Measurements from ENCODE around the gene CCDC146. TPM values are rescaled to one million over a fixed set of nuclear protein-coding genes. Genes with fewer than 3 reads are reported as not detected.
"Not testable (repeated sequence)": the region's sequence is repeated elsewhere in the genome, so short reads cannot be mapped to it uniquely, and the experiment has no call there.

CCDC146 gene
- total and polyA plus RNA-seq, 8 donors = 2.5 to 7.9 (median 3.3) TPM

DNA sequence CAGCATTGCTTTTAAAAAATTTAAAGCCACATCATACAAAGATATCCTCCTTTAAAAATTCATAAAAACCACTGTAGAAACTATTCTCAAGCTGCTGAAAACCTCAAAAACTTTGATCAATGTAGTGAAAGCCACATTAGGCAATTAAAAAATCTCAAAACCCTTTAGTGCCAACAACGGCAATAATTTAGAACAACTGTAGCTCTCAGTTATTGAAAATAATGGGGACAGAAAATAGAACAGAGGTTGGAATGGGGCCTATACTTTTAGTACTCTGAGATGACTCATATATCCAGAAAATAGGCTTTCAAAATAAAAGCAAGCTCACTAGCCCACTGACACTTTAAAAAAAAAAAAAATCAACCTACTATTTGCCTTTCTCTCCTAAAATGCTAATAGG lies 206.3 kb downstream of the CCDC146 start:
- Histone ChIP-seq H3K9me3 (no peaks in the 10 kb centered on the region), H3K4me1 (no peaks in the 10 kb centered on the region), H3K27ac (no peak overlapping the region), H3K27me3 (no peaks in the 10 kb centered on the region), H3K4me3 (no peak overlapping the region), H3K36me3 (no peaks in the 10 kb centered on the region)
- WGBS, 2 donors = 83 to 84% methylated on average over 1 of the region's 1 CpG
- ATAC-seq = no peak
- TF ChIP-seq, protein P1, sequence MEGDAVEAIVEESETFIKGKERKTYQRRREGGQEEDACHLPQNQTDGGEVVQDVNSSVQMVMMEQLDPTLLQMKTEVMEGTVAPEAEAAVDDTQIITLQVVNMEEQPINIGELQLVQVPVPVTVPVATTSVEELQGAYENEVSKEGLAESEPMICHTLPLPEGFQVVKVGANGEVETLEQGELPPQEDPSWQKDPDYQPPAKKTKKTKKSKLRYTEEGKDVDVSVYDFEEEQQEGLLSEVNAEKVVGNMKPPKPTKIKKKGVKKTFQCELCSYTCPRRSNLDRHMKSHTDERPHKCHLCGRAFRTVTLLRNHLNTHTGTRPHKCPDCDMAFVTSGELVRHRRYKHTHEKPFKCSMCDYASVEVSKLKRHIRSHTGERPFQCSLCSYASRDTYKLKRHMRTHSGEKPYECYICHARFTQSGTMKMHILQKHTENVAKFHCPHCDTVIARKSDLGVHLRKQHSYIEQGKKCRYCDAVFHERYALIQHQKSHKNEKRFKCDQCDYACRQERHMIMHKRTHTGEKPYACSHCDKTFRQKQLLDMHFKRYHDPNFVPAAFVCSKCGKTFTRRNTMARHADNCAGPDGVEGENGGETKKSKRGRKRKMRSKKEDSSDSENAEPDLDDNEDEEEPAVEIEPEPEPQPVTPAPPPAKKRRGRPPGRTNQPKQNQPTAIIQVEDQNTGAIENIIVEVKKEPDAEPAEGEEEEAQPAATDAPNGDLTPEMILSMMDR (IDR thresholded peaks at IDR 0.05) = no peak
- intact Hi-C loops (cut with DNase I) = no loop called here
- no peak for FAIRE-seq
- no peak for DNase-seq

- Histone ChIP-seq H3K27ac (no peak overlapping the region), H3K36me3 (no peaks in the 10 kb centered on the region), H3K4me1 (no peaks in the 10 kb centered on the region), H3K27me3 (no peaks in the 10 kb centered on the region), H3K9me3 (no peaks in the 10 kb centered on the region), H3K4me3 (no peak overlapping the region)
- TF ChIP-seq, protein P1 (IDR thresholded peaks at IDR 0.05) = no peak
- ATAC-seq = no peak
- intact Hi-C loops (cut with DNase I) = no loop called here
- DNase-seq = no peak
- FAIRE-seq = no peak
- 85 to 92% methylated on average over 4 of the region's 4 CpGs for WGBS, 2 donors
Measured at GRCh38 chr7:77329466-77330168, 207.2 kb downstream of the CCDC146 start.

- WGBS, 2 donors = 79 to 83% methylated on average over 6 of the region's 6 CpGs
- DNase-seq (no peak), ATAC-seq (peak in 1 of 4 donors; percentile 12), FAIRE-seq (no peak)
- intact Hi-C loops (cut with DNase I) = no loop called here
- Histone ChIP-seq H3K27me3 (no peaks in the 10 kb centered on the region), H3K27ac (no peak overlapping the region), H3K36me3 (no peaks in the 10 kb centered on the region), H3K4me1 (no peaks in the 10 kb centered on the region), H3K9me3 (no peaks in the 10 kb centered on the region), H3K4me3 (no peak overlapping the region)
- TF ChIP-seq, protein P1 (IDR thresholded peaks at IDR 0.05) = no peak
Measured at GRCh38 chr7:77330169-77330882, 207.9 kb downstream of the CCDC146 start.

GRCh38 chr7:77331938-77332695 lies 209.7 kb downstream of the CCDC146 start:
- no peak overlapping the region for H3K27ac ChIP-seq
- no peaks in the 10 kb centered on the region for H3K4me1 ChIP-seq
- TF ChIP-seq, protein P1 (IDR thresholded peaks at IDR 0.05) = peak; percentile 18 to 51 (median 43)
- ATAC-seq = peak; percentile 87 to 97 (median 94)
- no peak for FAIRE-seq
- intact Hi-C loops (cut with DNase I) = no loop called here
- H3K36me3 ChIP-seq = no peaks in the 10 kb centered on the region
- no peak overlapping the region for H3K4me3 ChIP-seq
- H3K9me3 ChIP-seq = no peaks in the 10 kb centered on the region
- 53 to 57% methylated on average over 3 of the region's 3 CpGs for WGBS, 2 donors
- H3K27me3 ChIP-seq = no peaks in the 10 kb centered on the region
- peak in 5 of 6 donors; percentile 23 to 55 (median 34) for DNase-seq

GRCh38 chr7:77334039-77334438 lies 211.6 kb downstream of the CCDC146 start:
- ATAC-seq; intact Hi-C loops (cut with DNase I); H3K36me3 ChIP-seq; H3K27me3 ChIP-seq; DNase-seq; H3K4me1 ChIP-seq; H3K27ac ChIP-seq; H3K9me3 ChIP-seq; FAIRE-seq; H3K4me3 ChIP-seq: not testable (repeated sequence)
- 89 to 90% methylated on average over 2 of the region's 2 CpGs for WGBS, 2 donors

All from pancreas (tissue), 10 donors.